ENCODE results near the gene UCHL1.

The UCHL1 gene

DNA sequence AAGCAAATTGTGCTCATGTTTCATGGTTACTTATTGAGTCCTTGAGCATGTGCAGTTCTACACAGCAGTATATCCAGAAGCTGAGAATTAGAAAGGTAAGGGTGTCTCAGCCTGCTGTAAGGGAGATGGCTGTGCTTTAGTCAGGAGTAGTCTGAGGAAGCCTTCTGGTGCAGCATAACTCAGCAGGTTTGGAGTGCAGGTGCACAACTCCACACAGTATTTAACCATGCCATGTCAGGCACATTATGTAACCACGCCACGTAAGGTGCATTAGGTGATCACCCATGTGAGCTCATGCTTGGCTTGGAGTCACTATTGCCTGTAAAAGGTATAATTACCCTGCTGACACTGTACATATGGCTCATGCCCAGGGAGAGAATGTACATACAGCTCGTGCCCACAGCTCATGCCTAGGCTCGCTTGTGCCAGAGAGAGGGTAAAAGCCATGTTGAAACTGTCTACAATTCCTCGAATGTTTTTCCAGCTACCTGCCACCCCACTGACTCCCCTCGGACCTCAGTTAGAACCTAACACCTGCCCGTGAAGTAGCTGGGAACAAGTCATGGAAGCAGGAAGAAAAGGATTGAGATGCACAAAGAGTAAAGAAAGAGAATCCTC lies 37.8 kb downstream of the UCHL1 start:
- H3K4me3 ChIP-seq (ENCODE audit: low read length), result no peak overlapping the region
- no peaks in the 10 kb centered on the region for H3K4me1 ChIP-seq (ENCODE audit: low read length)
- no peaks in the 10 kb centered on the region for H4K20me1 ChIP-seq (ENCODE audit: insufficient read depth, low read length)
- H2AFZ ChIP-seq (ENCODE audit: low read depth, low read length), result no peak overlapping the region
- no peak for TF ChIP-seq EZH2phosphoT487 (IDR thresholded peaks at IDR 0.05; ENCODE audit: low read depth)
- TF ChIP-seq, protein P1, sequence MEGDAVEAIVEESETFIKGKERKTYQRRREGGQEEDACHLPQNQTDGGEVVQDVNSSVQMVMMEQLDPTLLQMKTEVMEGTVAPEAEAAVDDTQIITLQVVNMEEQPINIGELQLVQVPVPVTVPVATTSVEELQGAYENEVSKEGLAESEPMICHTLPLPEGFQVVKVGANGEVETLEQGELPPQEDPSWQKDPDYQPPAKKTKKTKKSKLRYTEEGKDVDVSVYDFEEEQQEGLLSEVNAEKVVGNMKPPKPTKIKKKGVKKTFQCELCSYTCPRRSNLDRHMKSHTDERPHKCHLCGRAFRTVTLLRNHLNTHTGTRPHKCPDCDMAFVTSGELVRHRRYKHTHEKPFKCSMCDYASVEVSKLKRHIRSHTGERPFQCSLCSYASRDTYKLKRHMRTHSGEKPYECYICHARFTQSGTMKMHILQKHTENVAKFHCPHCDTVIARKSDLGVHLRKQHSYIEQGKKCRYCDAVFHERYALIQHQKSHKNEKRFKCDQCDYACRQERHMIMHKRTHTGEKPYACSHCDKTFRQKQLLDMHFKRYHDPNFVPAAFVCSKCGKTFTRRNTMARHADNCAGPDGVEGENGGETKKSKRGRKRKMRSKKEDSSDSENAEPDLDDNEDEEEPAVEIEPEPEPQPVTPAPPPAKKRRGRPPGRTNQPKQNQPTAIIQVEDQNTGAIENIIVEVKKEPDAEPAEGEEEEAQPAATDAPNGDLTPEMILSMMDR (IDR thresholded peaks at IDR 0.05; ENCODE audit: low read depth, low read length), result no peak
- peaks cover 15% of the 10 kb centered on the region for H3K9me3 ChIP-seq (ENCODE audit: insufficient read depth, low read length)
- H3K9ac ChIP-seq (ENCODE audit: low read length), result no peak overlapping the region
- H3K27me3 ChIP-seq (ENCODE audit: low read depth, low read length), result no peaks in the 10 kb centered on the region
- H3K27ac ChIP-seq (ENCODE audit: low read length), result no peak overlapping the region
- H3K36me3 ChIP-seq (replicated peaks; ENCODE audit: low read depth, low read length), result no peaks in the 10 kb centered on the region
- H3K79me2 ChIP-seq (ENCODE audit: low read length), result no peaks in the 10 kb centered on the region
- H3K4me2 ChIP-seq (ENCODE audit: low read length), result no peak overlapping the region

DNA sequence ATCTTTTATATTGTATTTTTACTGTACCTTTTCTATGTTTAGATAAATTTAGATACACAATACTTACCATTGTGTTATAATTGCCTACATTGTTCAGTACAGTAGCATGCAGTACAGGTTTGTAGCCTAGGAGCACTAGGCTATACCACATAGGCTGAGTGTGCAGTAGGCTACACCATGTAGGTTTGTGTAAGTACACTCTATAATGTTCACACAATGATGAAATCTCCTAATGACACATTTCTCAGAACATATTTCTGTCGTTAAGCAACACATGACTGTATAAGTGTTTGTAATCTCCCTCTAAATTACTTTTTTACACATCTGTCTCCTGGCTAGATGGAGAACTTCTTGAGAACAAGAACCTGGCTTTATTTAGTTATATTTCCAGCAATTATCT lies 40.3 kb downstream of the UCHL1 start:
- Histone ChIP-seq H3K27ac (ENCODE audit: low read length) (no peak overlapping the region), H3K4me1 (ENCODE audit: low read length) (no peaks in the 10 kb centered on the region), H3K9me3 (ENCODE audit: insufficient read depth, low read length) (peaks cover 15% of the 10 kb centered on the region), H3K36me3 (replicated peaks; ENCODE audit: low read depth, low read length) (no peaks in the 10 kb centered on the region), H3K4me3 (ENCODE audit: low read length) (no peak overlapping the region), H4K20me1 (ENCODE audit: insufficient read depth, low read length) (no peaks in the 10 kb centered on the region), H3K79me2 (ENCODE audit: low read length) (no peaks in the 10 kb centered on the region), H3K4me2 (ENCODE audit: low read length) (no peak overlapping the region), H3K9ac (ENCODE audit: low read length) (no peak overlapping the region), H3K27me3 (ENCODE audit: low read depth, low read length) (no peaks in the 10 kb centered on the region), H2AFZ (ENCODE audit: low read depth, low read length) (no peak overlapping the region)
- no peak for TF ChIP-seq EZH2phosphoT487 (IDR thresholded peaks at IDR 0.05; ENCODE audit: low read depth)
- TF ChIP-seq, protein P1 (IDR thresholded peaks at IDR 0.05; ENCODE audit: low read depth, low read length), result no peak

DNA sequence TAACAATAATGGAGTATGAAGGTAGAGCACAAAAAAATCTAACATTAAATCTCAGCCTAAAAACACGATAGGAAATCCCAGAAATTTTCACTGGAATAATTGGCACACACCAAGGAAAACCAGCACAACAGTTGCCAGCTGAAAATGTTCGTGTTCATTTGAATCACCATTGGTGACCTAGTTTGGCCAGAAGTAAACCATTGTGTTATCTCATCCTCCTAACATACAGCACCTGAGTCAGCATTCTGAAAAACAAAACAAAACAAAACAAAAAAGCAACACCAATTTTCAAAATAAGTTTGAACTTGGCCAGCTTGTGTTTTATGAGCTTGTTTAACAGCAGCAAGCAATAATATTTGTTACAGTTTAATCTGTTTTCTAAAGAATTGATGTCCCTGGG lies 41.1 kb downstream of the UCHL1 start:
- H3K4me2 ChIP-seq (ENCODE audit: low read length), result no peak overlapping the region
- H3K4me3 ChIP-seq (ENCODE audit: low read length), result no peak overlapping the region
- H3K79me2 ChIP-seq (ENCODE audit: low read length), result no peaks in the 10 kb centered on the region
- H3K36me3 ChIP-seq (replicated peaks; ENCODE audit: low read depth, low read length), result no peaks in the 10 kb centered on the region
- TF ChIP-seq, protein P1 (IDR thresholded peaks at IDR 0.05; ENCODE audit: low read depth, low read length), result no peak
- no peak for TF ChIP-seq EZH2phosphoT487 (IDR thresholded peaks at IDR 0.05; ENCODE audit: low read depth)
- H3K4me1 ChIP-seq (ENCODE audit: low read length), result no peaks in the 10 kb centered on the region
- no peaks in the 10 kb centered on the region for H4K20me1 ChIP-seq (ENCODE audit: insufficient read depth, low read length)
- no peaks in the 10 kb centered on the region for H3K27me3 ChIP-seq (ENCODE audit: low read depth, low read length)
- no peak overlapping the region for H2AFZ ChIP-seq (ENCODE audit: low read depth, low read length)
- H3K27ac ChIP-seq (ENCODE audit: low read length), result no peak overlapping the region
- peaks cover 15% of the 10 kb centered on the region for H3K9me3 ChIP-seq (ENCODE audit: insufficient read depth, low read length)
- no peak overlapping the region for H3K9ac ChIP-seq (ENCODE audit: low read length)

DNA sequence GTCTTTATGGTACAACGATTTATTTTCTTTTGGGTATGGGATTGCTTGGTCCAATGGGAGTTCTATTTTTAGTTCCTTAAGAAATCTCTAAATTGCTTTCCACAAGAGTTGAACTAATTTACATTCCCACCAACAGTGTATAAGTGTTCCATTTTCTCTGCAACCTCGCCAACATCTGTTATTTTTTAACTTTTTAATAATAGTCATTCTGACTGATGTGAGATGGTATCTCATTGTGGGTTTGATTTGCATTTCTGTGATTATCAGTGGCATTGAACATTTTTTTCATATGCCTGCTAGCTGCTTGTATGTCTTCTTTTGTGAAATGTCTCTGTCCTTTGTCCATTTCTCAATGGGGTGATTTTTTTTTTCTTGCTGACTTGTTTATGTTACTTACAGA lies 42.8 kb downstream of the UCHL1 start:
- Histone ChIP-seq H2AFZ (ENCODE audit: low read depth, low read length) (no peak overlapping the region), H3K79me2 (ENCODE audit: low read length) (no peaks in the 10 kb centered on the region), H3K27me3 (ENCODE audit: low read depth, low read length) (no peaks in the 10 kb centered on the region), H4K20me1 (ENCODE audit: insufficient read depth, low read length) (no peaks in the 10 kb centered on the region), H3K9ac (ENCODE audit: low read length) (no peak overlapping the region), H3K36me3 (replicated peaks; ENCODE audit: low read depth, low read length) (no peaks in the 10 kb centered on the region), H3K4me2 (ENCODE audit: low read length) (no peak overlapping the region), H3K9me3 (ENCODE audit: insufficient read depth, low read length) (peaks cover 9% of the 10 kb centered on the region), H3K4me3 (ENCODE audit: low read length) (no peak overlapping the region), H3K27ac (ENCODE audit: low read length) (no peak overlapping the region), H3K4me1 (ENCODE audit: low read length) (no peaks in the 10 kb centered on the region)
- TF ChIP-seq, protein P1 (IDR thresholded peaks at IDR 0.05; ENCODE audit: low read depth, low read length), result no peak
